Embryonic facial prominence (tissue), 1 donor: Measurements from ENCODE around the gene TMEM176A.
"Not testable (repeated sequence)": the region's sequence is repeated elsewhere in the genome, so short reads cannot be mapped to it uniquely, and the experiment has no call there.

ENCODE experiments used
- DNase-seq: peaks from one replicate; pipeline ENCODE4 v3.0.0-alpha.2; 2016; ENCODE audit errors: extremely low spot score

Gene TMEM176A, protein sequence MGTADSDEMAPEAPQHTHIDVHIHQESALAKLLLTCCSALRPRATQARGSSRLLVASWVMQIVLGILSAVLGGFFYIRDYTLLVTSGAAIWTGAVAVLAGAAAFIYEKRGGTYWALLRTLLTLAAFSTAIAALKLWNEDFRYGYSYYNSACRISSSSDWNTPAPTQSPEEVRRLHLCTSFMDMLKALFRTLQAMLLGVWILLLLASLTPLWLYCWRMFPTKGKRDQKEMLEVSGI

DNA sequence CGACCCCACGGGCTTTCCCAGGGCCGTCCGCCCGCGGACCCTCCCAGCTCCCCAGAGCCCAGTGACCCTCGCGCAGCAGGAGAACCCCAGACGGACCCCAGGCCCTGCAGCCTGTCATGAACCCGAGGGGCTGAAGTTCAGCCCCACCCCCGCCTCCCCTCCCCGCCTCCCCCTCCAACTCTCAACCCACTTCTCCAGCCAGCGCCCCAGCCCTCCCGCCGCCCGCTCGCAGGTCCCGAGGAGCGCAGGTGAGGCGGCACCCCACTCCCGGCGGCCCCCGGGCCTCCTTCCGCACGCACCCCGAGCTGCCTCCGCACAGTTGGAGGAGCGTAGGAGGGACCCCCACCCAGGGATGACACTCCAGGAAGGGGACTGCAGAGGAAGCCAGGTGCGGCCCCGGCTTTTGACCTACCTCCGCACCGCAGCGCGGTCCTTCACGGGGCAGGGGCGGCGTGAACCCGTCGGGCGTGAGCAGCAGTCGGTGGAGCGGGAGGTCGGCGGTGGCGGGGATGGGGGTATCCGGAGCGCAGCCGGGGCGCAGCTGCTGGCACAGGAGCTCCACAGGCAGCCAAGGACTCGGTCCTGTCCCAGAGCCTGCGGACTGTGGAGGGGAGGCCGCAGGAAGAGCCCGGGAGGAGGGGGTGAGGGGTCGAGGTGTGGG is at the start of gene TMEM176A:
Gene TMEM176A (plus strand): TSS at position 189 of the 661 bp plus-strand sequence. CDS start 782 bp downstream, outside the sequence.
- DNase-seq: no peak

DNA sequence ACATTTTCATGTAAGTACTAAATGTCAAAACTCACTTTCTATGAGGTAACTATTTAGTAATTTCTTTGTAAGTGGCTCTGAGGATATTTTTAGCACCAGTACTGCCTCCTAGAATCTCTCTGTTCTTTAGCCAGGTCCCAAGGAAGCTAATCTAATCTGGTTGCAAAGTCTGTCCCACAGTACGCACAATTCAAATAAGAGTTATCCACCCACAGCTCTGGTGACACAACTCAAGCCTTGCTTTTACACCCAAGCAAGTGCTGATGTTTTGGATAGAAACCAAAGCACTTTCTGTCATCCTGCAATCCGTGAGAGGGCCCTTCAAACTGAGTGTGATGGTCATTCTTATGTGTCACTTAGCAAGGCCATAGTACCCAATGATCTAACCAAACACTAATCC is 48.9 kb upstream of the TMEM176A start:
- DNase-seq: no peak

DNA sequence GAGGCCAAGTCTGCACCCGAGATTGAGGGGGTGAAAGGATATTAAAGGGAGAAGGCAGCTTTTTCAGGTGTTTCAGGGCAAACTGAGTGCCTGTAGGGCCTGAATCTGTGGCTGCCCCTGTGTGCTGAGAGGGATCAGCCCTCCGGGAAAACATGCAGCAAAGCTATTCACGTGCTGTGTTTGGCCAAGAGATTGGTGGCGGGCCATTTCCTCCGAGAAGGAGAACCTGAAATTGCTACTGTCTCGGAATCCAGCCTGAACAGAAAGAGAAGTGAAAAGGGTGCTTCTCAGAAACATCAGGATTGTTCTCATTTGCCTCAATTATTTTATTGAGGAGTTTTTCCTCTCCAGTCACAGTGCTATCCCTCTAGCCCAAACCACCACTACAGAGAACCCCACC is 47.3 kb upstream of the TMEM176A start:
- no peak for DNase-seq

DNA sequence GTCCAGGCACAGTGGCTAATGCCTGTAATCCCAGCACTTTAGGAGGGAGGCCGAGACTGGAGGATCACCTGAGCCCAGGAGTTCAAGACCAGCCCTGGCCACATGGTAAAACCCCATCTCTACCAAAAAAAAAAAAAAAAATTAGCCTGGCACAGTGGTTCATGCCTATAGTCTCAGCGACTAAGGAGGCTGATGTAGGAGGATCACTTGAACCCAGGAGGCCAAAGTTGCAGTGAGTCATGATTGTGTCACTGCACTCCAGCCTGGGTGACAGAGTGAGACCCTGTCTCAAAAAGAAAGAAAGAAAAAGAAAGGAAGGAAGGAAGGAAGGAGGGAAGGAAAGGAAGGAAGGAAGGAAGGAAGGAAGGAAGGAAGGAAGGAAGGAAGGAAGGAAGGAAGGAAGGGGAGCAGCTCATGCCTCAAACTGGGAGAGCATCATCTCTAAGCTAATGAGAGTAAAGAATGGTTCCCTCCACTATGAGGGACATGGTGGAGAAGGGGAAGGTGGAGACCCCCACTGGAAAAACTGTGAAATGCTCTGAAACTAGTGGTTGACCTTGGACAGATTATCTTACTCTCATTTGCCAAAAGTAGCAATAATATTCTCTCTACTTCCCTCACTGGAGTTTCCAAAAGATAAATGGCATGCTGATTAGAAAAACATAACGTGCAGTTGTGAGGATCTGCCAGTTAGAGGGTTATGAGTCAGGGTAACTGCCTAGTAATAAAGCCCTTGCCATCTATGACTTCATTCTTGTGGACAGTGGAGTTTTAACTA is 46.6 kb upstream of the TMEM176A start:
- DNase-seq: no peak

DNA sequence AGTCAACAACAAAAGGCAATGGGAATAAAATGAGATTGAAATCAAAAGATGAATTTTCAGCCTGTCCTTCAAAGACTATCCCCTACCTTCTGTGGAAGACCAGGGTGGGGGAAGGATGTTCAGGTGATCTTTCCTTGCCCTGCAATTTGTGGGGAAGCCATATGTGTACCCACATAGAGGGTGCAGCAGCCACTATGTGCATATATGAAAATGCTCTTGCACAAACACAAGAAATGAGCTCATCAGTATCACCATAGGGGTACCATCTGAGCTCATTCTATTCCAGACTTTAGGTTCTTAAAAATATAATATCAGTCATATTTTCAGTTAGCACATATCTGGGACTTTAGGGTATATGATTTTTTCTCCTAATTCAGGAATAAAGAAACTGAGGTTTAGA is 45.6 kb upstream of the TMEM176A start:
- no peak for DNase-seq

DNA sequence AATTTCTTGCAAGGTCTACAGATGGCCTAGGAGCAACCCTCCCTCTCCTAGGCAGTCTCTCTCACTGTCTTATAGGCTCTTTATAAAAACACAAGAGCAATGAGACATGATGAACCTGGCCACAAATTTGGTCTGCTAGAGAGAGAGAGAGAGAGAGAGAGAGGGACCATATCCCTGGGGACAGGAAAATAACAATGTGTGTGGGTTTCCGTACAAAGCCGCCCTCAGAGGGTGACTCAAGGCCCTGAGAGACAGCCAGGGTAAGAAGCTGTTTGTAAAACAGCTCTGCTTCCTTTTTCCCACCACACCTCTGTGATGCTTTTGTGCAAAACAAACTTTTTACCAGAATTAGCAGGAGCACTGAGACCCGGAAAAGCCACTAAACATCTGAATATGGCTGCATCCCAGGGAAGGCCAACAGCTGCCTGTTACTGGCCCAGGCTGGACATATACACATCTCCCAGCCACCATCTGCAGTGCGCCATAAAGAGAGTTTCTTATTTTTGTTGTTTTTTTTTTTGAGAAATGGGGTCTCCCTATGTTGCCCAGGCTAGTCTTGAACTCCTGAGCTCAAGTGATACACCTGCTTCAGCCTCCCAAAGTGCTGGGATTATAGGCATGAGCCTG is 45.0 kb upstream of the TMEM176A start:
- no peak for DNase-seq

DNA sequence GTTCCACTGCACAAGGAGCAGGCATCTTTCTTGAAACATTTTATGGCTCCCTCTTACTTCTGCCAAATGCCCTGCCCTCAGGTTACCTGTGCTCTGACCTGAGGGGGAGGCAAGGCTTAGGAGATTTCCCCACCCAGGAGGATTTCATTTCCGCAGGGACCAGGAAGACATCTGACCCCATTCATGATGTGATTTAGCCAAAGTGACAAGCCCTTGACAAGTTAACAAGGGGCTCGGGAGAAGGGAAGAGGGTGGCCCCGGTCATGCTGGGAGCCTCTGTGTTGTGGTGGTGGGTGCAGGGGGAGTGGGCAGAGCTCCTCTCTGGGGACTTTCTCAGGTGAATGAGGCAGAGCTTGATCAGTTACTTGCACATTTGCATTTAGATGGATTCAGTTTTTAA is 44.4 kb upstream of the TMEM176A start:
- no peak for DNase-seq

DNA sequence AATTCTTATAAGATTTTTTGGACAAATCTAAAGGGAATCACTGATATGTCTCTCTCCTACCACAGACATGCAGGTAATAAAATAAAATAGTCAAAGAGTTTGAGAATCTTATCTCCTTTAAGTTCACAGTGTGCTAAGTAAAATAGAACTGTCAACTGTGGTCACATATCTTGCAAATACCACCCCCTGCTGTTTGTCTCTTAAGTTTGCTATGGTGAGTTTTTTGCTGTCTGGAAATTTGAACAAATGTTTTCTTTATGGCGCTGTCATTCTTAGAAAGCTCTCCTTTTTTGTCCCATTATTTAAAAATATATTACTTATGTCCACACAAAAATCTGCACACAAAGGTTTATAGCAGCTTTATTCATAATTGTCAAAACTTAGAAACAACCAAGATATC is 43.7 kb upstream of the TMEM176A start:
- no peak for DNase-seq

DNA sequence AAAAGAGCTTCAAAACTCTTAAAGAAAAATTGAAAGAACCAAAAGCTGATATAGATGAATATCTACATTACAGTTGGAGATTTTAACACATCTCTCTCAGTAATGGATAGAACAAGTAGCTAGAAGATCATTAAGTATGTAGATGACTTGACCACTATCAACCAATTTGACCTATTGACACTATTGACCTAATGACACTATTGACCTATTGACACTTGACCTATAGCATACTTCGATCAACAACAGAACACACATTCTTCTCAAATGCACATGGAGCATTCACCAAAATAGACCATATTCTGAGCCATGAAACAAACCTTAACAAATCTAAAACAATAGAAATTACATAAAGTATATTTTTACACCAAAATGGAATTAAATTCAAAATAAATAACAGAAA is 41.1 kb upstream of the TMEM176A start:
- DNase-seq: no peak

DNA sequence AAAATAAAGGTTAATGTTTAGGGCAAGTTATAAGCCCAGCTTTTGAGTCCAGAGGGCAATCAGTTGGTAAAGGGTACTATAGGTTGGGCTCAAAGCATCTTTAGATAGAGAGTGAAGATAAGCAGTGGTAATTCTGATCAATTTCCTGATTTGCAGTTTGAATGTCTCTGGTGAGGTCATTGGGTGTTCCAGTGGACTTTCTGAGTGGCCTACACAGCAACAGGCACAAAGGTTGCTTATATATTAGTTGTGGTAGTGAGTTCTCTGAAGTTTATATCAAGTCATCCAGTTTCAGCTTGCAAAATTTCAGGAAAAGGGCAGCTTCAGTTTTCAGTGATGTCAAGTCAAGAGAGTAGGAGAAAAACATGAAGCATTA is 34.2 kb upstream of the TMEM176A start:
- DNase-seq: no peak

DNA sequence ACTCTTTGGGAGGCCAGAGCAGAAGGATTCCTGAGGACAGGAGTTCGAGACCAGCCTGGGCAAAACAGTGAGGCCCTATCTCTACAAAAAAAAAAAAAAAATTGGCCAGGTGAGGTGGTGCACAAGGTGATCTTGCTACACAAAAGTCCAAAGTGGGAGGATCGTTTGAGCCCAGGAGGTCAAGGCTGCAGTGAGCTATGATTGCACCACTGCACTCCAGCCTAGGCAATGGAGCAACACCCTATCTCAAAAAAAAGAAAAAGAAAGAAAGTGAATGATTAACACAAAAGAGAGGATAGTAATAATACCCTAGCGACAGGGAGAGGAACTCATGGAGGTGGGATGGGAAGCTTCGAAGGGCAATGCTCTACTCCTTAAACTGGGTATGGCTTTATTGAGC is 30.8 kb upstream of the TMEM176A start:
- no peak for DNase-seq

DNA sequence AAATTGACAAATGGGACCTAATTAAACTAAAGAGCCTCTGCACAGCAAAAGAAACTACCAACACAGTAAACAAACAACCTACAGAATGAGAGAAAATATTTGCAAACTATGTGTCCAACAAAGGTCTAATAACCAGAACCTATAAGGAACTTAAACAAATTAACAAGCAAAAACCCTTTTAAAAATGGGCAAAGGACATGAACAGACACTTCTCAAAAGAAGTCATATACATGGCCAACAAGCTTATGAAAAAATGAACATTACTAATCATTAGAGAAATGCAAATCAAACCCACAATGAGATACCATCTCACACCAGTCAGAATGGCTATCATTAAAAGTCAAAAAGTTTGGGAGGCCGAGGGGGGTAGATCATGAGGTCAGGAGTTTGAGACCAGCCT is 26.4 kb upstream of the TMEM176A start:
- not testable (repeated sequence) for DNase-seq

DNA sequence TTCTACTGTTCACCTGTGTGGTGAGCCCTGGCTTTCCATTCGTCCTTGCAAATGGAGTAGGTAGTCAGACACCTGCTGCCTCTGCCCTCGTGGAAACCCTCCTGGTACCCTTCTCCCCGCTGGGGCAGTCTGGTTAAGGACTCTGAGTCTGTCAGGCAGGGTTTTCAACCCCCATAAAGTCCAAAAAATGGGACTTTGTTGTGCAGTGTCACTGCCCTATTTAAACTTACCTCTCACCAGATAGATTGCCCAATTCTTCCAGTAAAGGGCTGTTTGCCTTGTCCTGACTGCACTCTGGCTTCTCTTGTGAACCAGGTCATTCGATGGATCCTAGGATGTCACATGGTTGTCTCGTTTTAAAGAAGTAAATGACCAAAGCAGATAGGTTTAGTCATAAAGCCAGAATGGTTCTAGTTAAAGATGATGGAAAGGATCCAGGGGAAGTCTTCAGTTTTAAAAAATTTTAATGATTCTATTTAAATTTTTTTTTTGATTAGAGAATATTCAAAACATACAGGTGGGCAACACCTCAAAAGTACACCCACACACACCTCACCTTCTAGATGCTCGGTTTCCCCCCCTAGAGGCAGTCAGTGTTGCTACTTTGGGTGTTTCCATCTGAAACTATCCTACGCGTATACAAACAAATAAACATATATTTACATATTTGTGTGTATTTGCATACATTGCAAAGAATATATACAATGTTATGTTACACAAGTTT is 22.4 kb upstream of the TMEM176A start:
- no peak for DNase-seq

DNA sequence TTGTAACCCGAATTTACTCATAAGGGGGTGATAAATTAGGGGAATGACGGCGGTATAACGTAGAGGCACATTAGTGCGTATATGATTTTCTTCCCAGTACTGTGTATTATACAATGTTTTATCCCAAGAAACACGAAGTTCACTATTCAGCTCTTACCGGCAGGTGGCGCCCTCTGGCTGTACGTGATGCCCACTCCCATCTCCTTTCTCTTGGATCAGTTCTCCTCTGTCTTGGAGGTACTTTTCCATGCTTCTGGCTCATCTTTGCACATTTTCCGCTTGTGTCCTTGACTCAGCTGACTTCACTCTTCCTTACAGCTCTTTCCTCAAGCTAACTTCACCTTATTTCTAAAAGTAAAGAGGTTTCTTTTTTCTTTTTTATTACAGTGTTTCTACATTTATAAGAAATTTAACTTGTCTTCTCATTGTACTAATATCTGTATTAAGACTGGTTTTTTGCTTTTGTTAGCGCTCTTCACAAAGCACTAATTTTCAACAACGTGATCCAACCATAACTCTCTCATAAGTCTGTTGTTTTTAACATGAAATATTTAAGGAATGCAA is 21.7 kb upstream of the TMEM176A start:
- peak; percentile 68 for DNase-seq

DNA sequence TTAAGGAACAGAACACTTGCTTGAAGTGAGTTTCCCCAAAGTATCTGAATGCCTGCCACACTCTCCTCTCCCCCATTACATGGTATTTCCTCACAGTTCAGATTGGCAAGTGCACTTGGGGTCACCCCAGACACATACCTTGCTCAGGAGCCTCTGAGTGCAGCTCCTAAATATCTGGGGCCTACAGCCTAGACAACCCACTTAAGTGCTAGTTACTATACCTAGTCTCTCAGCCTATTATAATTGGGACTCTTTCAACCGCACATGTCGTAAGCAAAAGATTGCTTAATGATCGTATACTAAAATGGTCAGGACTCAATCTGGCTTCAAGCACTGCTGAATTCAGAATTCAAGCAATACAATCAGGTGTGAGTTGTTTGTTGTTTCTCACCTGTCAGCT is 20.3 kb upstream of the TMEM176A start:
- no peak for DNase-seq

DNA sequence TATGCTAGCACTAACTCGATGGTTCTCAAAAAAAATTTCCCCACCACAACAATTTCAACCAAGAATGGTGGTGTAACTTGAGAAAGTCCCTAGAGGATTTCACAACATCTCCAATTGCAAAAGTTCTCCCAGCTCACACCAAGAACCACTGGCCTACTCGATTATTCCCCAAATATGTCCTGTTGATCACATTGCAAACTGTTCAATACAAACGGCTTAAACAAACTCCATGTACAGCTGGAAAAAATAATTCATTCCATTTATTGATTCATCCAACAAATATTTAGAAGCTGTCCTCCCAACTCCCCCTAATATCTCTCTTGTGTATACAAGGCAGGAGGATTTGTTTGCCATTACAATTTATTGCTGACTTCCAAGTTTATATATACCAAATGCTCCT is 19.5 kb upstream of the TMEM176A start:
- no peak for DNase-seq

DNA sequence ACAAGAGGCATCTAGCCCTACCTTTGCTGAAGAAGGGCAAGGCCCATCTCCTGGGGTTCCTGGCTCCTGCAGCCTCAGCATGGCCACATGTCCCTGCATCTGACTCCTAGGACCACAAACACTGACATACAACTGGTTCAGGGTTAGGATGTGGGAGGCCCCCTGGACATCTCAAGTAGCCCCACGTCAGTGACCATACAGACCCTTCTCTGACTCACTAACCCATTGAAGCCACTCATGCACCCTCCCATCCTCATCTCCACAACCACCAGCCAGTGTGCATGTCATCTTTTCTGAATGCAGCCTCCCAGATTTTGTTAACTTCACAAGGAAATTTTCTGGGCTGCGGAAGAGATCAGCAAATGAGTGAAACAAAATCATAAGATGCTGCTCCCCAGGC is 18.6 kb upstream of the TMEM176A start:
- no peak for DNase-seq

DNA sequence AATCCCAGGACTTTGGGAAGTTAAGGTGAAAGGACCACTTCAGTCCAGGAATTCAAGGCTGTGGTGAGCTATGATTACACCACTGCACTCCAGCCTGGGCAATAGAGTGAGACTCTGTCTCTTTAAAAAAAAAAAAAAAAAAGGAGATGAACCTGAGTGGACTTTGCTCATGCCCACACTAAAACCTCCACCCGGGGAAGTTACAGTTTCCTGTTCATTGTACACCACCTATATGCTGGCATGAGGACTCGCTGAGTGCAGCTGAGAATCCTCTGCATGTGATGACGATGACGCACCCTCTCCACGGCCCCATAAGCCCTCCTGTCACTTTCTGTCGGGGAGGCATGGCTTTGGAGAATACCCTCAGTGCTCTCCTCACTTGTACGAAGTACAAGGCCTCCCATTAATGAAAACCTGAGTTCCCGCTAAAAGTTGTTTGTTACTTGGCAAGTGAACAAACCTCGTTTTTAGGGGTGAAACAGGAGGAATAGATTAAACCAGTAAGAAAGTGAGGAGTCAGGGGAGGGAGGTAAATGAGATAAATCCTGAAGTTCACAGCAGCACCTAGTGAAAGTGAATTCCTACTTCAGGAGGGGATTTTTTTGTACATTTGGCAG is 16.3 kb upstream of the TMEM176A start:
- DNase-seq: no peak

DNA sequence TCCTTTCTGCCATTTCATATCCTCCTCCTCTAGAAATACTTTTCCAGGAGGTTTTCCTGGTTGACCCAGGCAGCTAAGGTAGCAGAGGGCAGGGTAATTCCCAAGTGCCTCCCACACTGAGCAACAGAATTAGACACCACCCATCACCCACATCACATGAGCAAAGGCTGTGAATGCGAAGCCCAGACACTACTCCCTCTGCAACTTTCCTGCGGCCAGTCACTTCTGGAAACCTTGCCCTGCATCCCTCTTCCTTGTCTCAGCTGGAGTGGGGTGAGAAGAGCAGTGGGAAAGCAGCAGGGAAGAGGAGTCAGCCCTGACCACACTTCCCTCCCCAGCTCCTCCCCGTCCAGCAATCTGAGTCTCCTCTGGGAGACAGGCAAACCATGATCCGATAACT is 15.6 kb upstream of the TMEM176A start:
- DNase-seq: no peak

DNA sequence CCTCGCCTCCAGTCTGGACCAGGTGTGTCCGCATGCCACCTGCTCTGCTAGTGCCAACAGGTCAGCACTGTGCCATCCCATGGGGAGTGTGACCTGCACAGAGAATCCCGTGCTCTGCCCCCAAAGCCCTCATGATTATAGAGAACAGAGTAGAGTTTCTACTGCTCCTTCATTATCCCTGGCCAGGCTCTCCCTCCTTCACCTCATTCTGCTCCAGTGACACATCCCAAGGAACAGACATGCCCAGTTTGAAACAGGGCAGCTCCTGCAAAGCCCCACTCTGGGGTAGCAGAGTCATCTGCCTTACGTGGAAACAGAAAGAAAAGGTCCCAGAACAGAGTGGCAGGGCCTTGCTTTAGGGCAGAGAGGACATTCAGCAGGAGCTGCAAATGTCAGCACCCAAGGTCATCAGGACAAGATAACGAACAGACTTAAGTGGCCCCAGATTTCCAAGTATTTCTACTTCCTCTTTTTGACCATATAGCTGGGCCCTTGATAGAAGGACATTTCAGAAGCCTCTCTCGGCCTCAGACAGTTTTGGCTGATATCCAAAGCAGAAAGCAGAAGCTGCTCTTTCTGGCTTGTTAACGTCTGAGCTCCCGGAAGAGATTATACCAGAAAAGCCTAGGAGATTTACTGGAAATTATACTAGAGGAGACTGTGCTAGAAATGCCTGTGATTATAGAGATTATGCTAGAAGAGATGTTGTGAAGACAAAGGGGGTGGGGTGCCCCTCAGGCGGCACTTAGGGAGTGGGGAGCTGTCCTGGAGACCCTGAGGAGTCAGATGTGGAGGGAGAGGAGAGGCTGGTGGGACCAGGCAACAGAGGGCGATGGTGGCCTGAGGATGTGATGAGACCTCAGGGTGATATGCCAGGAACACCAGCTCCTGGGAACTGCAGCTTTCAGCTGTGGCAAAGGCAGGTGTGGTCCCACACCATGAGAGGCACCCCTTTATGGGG is 13.0 kb upstream of the TMEM176A start:
- peak; percentile 33 for DNase-seq
